Activated naive CD4-positive, alpha-beta T cell treated with anti-CD3 and anti-CD28 coated beads, Interleukin-2, amount 50 U/mL, for 72 hours (primary cell): Measurements from ENCODE around the gene WDR89. TPM values are rescaled to one million over a fixed set of nuclear protein-coding genes. Genes with fewer than 3 reads are reported as not detected.
"Not testable (repeated sequence)": the region's sequence is repeated elsewhere in the genome, so short reads cannot be mapped to it uniquely, and the experiment has no call there.

Experiments
- ATAC-seq, 2 donors: fragments of 150-1000 bp; cut with Tn5 transposase; 2 replicates each; pipeline ENCODE4 v1.10.0; 2021; ENCODE audit warnings: mild to moderate bottlenecking in 2 of 2, moderate library complexity in 2 of 2
- DNase-seq, 2 donors: peaks; one replicate each; pipeline ENCODE4 v3.0.0; 2021 to 2022; ENCODE audit warnings: low spot score in 2 of 2
- H3K27ac Mint-ChIP-seq, 2 donors: one replicate each; pipeline ENCODE4 v1.8.0; 2022; ENCODE audit warnings: mild to moderate bottlenecking in 2 of 2, mixed read lengths in 2 of 2
- H3K36me3 Mint-ChIP-seq, 2 donors: one replicate each; pipeline ENCODE4 v1.8.0; 2022; ENCODE audit warnings: mixed read lengths in 2 of 2
- H3K9me3 Mint-ChIP-seq, 2 donors: one replicate each; pipeline ENCODE4 v1.8.0; 2022; ENCODE audit warnings: mixed read lengths in 2 of 2
- total RNA-seq, 2 donors: library from RNA; stranded (reverse); gene quantifications; one replicate each; pipeline ENCODE4 v1.2.3, GENCODE V29; 2022

WDR89 gene
- total RNA-seq, 2 donors from 2014 or later = 23.1 to 26.4 TPM

DNA sequence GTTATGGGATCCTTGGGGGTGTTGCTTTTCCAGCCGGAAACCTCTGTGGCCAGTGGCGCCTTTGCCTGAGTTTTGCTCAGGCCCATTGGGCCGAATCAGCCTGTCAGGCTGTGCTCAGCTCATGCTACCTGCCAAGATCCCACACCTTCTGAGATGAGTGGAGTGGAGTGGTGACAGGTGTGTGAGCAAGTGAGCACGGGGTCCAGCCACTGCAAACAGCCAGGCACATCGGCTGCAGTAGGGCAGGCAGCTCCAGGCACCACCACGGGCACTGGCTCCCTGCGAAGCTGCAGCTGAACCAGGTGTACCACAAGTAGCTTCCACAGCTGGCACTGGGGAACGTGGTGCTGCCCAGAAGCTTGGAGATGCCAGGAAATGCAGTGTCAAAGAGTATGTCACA is 21.1 kb upstream of the WDR89 start:
- H3K27ac Mint-ChIP-seq = no peak overlapping the region
- ATAC-seq (no peak), DNase-seq (no peak)
- H3K9me3 Mint-ChIP-seq = no peaks in the 10 kb centered on the region
- H3K36me3 Mint-ChIP-seq = no peaks in the 10 kb centered on the region

GRCh38 chr14:63661881-63662280 is 20.2 kb upstream of the WDR89 start:
- H3K27ac Mint-ChIP-seq, ATAC-seq, H3K36me3 Mint-ChIP-seq, DNase-seq, H3K9me3 Mint-ChIP-seq: not testable (repeated sequence)

- DNase-seq (no peak), ATAC-seq (no peak)
- Mint-ChIP-seq H3K27ac (peak overlapping the region in 1 of 2 donors; percentile 44), H3K36me3 (no peaks in the 10 kb centered on the region), H3K9me3 (no peaks in the 10 kb centered on the region)
Observed at GRCh38 chr14:63659726-63660125, 18.1 kb upstream of the WDR89 start.

GRCh38 chr14:63656194-63656593 is 14.5 kb upstream of the WDR89 start:
- Mint-ChIP-seq H3K27ac (no peak overlapping the region), H3K9me3 (no peaks in the 10 kb centered on the region), H3K36me3 (peaks cover 0 to 9% of the 10 kb centered on the region in 2 donors)
- ATAC-seq = no peak
- no peak for DNase-seq

DNA sequence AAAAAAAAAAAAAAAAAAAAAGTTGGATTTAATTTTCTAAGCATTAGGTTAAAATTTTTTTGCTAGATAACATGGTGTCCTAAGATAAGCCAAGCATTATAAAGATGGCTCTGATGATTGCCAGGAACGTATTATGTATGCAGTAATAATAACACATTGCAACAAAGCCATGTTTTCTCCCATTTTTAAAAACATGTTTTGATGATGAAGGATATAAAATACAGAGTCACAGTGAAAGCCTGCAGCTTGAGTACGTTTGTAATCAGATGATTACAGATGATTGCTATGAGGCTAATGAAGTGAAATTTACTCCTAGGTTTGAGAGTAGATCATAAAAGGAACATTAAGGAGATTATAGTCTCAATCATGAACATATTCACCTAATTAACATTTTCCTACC is 13.3 kb upstream of the WDR89 start:
- no peak overlapping the region for H3K27ac Mint-ChIP-seq
- H3K36me3 Mint-ChIP-seq = peaks cover 0 to 9% of the 10 kb centered on the region in 2 donors
- no peaks in the 10 kb centered on the region for H3K9me3 Mint-ChIP-seq
- ATAC-seq (no peak), DNase-seq (no peak)

DNA sequence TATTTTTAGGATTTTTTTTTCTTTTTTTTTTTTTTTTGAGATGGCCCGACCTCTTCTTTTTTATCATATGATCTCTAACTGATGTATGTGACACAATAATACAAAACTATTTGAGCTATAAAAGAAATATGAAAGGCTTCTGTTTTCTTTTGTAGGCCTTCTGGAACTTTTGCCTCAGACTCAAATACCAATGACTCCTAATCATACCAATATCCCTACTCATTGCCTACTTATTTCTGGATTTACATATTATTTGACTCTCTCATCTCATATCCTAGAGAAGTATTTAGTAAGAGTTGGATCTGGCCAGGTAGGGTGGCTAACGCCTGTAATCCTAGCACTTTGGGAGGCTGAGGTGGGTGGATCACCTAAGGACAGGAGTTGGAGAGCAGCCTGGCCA is 12.7 kb upstream of the WDR89 start:
- Mint-ChIP-seq H3K36me3 (peaks cover 0 to 9% of the 10 kb centered on the region in 2 donors), H3K27ac (no peak overlapping the region), H3K9me3 (no peaks in the 10 kb centered on the region)
- no peak for DNase-seq
- ATAC-seq = no peak

DNA sequence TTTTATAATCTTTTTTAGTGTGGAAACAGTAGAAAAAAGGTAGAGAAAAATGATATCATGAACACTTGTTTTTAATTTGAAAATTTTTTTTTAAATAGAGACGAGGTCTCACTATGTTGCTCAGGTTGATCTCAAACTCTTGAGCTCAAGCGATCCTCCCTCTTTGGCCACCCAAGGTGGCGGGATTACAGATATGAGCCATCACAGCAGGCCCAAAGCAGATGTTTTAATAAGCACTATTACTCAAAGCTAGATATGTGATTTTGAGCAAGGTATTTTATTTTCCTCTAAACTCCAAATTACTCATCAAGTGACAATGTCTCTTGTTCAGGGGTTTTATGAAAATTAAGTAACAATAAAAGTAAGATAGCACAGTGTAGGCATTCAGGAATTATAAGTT is 10.7 kb upstream of the WDR89 start:
- peaks cover 0 to 9% of the 10 kb centered on the region in 2 donors for H3K36me3 Mint-ChIP-seq
- DNase-seq = peak in 1 of 2 donors; percentile 25
- H3K9me3 Mint-ChIP-seq = no peaks in the 10 kb centered on the region
- peak overlapping the region; percentile 51 to 93 for H3K27ac Mint-ChIP-seq
- peak; percentile 45 to 84 for ATAC-seq

- Mint-ChIP-seq H3K9me3 (no peaks in the 10 kb centered on the region), H3K36me3 (peaks cover 0 to 9% of the 10 kb centered on the region in 2 donors), H3K27ac (peak overlapping the region; percentile 92 to 96)
- peak in 1 of 2 donors; percentile 26 for DNase-seq
- peak; percentile 68 to 92 for ATAC-seq
Observed at GRCh38 chr14:63650256-63650952, 8.7 kb upstream of the WDR89 start.

GRCh38 chr14:63647696-63648410 is 6.2 kb upstream of the WDR89 start:
- ATAC-seq = no peak
- H3K27ac Mint-ChIP-seq = peak overlapping the region in 1 of 2 donors; percentile 24

DNA sequence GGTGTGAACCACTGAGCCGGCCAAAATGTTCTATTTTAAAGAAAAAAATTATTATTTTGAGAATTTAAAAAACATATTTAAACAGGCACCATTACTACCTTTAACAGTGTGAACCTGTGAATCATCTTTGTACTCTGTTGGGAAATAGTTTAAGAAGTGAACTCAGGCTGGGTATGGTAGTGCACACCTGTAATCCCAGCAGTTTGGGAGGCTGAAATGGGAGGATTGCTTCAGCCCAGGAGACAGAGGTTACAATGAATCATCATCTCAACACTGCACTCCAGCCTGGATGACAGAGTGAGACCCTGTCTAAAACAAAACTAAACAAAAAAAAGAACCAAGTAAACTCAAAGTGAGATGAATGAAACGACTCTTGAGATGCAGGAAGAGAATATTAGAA is 3.1 kb upstream of the WDR89 start:
- Mint-ChIP-seq H3K9me3 (no peaks in the 10 kb centered on the region), H3K36me3 (peaks cover 0 to 2% of the 10 kb centered on the region in 2 donors), H3K27ac (no peak overlapping the region)
- no peak for DNase-seq
- no peak for ATAC-seq

More at GRCh38 chr14:63647696-63648410, 6.2 kb upstream of the WDR89 start:
- H3K36me3 Mint-ChIP-seq = peaks cover 0 to 9% of the 10 kb centered on the region in 2 donors
- no peak for DNase-seq
- H3K9me3 Mint-ChIP-seq = no peaks in the 10 kb centered on the region

- DNase-seq = no peak
- peaks cover 6 to 20% of the 10 kb centered on the region in 2 donors for H3K36me3 Mint-ChIP-seq
- H3K27ac Mint-ChIP-seq = peak overlapping the region in 1 of 2 donors; percentile 91
Observed at GRCh38 chr14:63642656-63643382, 1.1 kb upstream of the WDR89 start.

GRCh38 chr14:63642229-63642611 is 549 bp upstream of the WDR89 start:
- ATAC-seq = peak; percentile 70 to 71
- DNase-seq = peak; percentile 65 to 83
- no peaks in the 10 kb centered on the region for H3K9me3 Mint-ChIP-seq
- H3K36me3 Mint-ChIP-seq = peaks cover 6 to 25% of the 10 kb centered on the region in 2 donors
- peak overlapping the region; percentile 91 to 99 for H3K27ac Mint-ChIP-seq

More at GRCh38 chr14:63642656-63643382, 1.1 kb upstream of the WDR89 start:
- no peak for ATAC-seq
- H3K9me3 Mint-ChIP-seq = no peaks in the 10 kb centered on the region

- Mint-ChIP-seq H3K27ac (peak overlapping the region; percentile 7 to 41), H3K9me3 (peaks cover 14 to 22% of the 10 kb centered on the region in 2 donors), H3K36me3 (peaks cover 27 to 50% of the 10 kb centered on the region in 2 donors)
- ATAC-seq (no peak), DNase-seq (no peak)
Observed at GRCh38 chr14:63638493-63638892, 3.2 kb downstream of the WDR89 start.

- peaks cover 14 to 22% of the 10 kb centered on the region in 2 donors for H3K9me3 Mint-ChIP-seq
- peaks cover 27 to 50% of the 10 kb centered on the region in 2 donors for H3K36me3 Mint-ChIP-seq
- peak overlapping the region; percentile 6 to 77 for H3K27ac Mint-ChIP-seq
- not testable (repeated sequence) for ATAC-seq, DNase-seq
Observed at GRCh38 chr14:63636094-63636635, 5.5 kb downstream of the WDR89 start.

DNA sequence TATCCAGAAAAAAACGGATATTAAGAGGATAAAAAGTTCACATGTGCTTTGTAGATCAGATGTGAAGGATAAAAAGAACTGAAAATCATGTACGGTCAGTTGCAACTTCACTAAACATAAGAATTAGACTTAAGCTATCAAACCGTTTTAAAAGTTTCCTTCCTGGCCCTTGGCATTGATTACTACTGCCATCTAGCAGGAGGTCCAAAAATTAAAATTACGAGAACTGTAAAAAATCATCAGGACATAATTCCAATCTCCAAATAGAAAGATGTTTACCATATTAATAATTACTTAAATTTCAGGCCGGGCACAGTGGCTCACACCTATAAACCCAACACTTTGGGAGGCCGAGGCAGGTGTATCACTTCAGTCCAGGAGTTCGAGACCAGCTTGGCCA is 7.9 kb downstream of the WDR89 start:
- DNase-seq = no peak

DNA sequence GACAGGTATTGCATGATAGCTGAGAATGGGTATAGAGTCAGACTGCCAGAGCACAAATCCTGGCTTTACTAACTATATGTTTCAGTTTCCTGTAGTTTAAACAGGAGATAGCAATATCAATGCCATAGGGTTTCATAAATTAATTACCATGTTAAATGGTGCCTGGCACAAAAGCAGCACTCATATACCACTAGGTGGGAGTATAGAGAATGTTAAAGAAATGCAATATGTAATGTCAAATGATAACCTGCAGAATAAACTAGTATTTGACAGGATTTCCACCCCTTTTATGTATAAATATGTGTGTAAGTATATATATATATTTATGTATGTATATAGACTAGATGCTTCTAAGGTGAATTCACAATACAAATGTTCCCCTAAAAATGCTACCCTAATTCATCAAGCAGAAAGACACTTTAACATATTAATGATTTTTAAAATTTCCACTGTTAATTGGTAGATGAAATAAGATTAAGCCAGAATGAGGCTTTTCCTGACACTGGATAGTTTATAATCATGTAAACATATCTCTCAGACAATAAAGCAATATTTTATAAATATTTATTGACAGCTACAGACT is 8.6 kb downstream of the WDR89 start:
- DNase-seq (no peak), ATAC-seq (peak; percentile 31 to 60)
- H3K36me3 Mint-ChIP-seq = peaks cover 21 to 32% of the 10 kb centered on the region in 2 donors
- no peak overlapping the region for H3K27ac Mint-ChIP-seq
- H3K9me3 Mint-ChIP-seq = peaks cover 14 to 22% of the 10 kb centered on the region in 2 donors

More for the DNA sequence above, 7.9 kb downstream of the WDR89 start:
- peaks cover 24 to 39% of the 10 kb centered on the region in 2 donors for H3K36me3 Mint-ChIP-seq
- peaks cover 14 to 22% of the 10 kb centered on the region in 2 donors for H3K9me3 Mint-ChIP-seq
- no peak overlapping the region for H3K27ac Mint-ChIP-seq
- ATAC-seq = no peak
